Measurements from ENCODE around the gene NACC1. TPM values are rescaled to one million over a fixed set of nuclear protein-coding genes. Genes with fewer than 3 reads are reported as not detected.

NACC1 gene
- total and polyA plus RNA-seq, 8 donors: 7.0 to 25.3 (median 14.1) TPM

- peaks cover 4 to 18% (median 4%) of the 10 kb centered on the region in 3 donors for H3K4me1 ChIP-seq
- no peak for FAIRE-seq
- no peaks in the 10 kb centered on the region for H3K9me3 ChIP-seq
- intact Hi-C loops (cut with DNase I): no loop called here
- TF ChIP-seq CTCF (IDR thresholded peaks at IDR 0.05): no peak
- WGBS, 2 donors: 1% methylated on average over 19 to 56 of the region's 57 CpGs
- no peaks in the 10 kb centered on the region for H3K27me3 ChIP-seq
- no peak for ATAC-seq
- H3K36me3 ChIP-seq: peaks cover 0 to 4% (median 0%) of the 10 kb centered on the region in 3 donors
- peak; percentile 51 to 82 (median 66) for DNase-seq
- peak overlapping the region; percentile 73 to 87 (median 79) for H3K4me3 ChIP-seq
- H3K27ac ChIP-seq: no peak overlapping the region
Observed at GRCh38 chr19:13118424-13119193, 545 bp downstream of the NACC1 start.

- peak overlapping the region in 1 of 4 donors; percentile 87 for H3K4me3 ChIP-seq
- H3K4me1 ChIP-seq: peaks cover 4 to 18% (median 4%) of the 10 kb centered on the region in 3 donors
- DNase-seq (no peak), FAIRE-seq (no peak), ATAC-seq (no peak)
- no peak for TF ChIP-seq CTCF (IDR thresholded peaks at IDR 0.05)
- no peaks in the 10 kb centered on the region for H3K9me3 ChIP-seq
- H3K36me3 ChIP-seq: no peaks in the 10 kb centered on the region
- H3K27me3 ChIP-seq: no peaks in the 10 kb centered on the region
- intact Hi-C loops (cut with DNase I): no loop called here
- H3K27ac ChIP-seq: no peak overlapping the region
- WGBS, 2 donors: 70 to 73% methylated on average over 8 of the region's 8 CpGs
Observed at GRCh38 chr19:13119627-13120026, 1.6 kb downstream of the NACC1 start.

- intact Hi-C loops (cut with DNase I): no loop called here
- no peak for TF ChIP-seq CTCF (IDR thresholded peaks at IDR 0.05)
- Histone ChIP-seq H3K36me3 (no peaks in the 10 kb centered on the region), H3K27me3 (no peaks in the 10 kb centered on the region), H3K4me1 (peaks cover 4 to 18% (median 4%) of the 10 kb centered on the region in 3 donors), H3K4me3 (no peak overlapping the region), H3K27ac (no peak overlapping the region), H3K9me3 (no peaks in the 10 kb centered on the region)
- no peak for FAIRE-seq
- 69 to 77% methylated on average over 9 of the region's 9 CpGs for WGBS, 2 donors
- DNase-seq: no peak
- ATAC-seq: no peak
Observed at GRCh38 chr19:13120031-13120430, 2.0 kb downstream of the NACC1 start.

GRCh38 chr19:13120817-13121216, 2.8 kb downstream of the NACC1 start:
- TF ChIP-seq CTCF (IDR thresholded peaks at IDR 0.05): no peak
- no peak for FAIRE-seq

More at GRCh38 chr19:13120817-13121216, 2.8 kb downstream of the NACC1 start:
- Histone ChIP-seq H3K27ac (no peak overlapping the region), H3K4me1 (peaks cover 0 to 12% (median 4%) of the 10 kb centered on the region in 3 donors), H3K27me3 (no peaks in the 10 kb centered on the region), H3K9me3 (no peaks in the 10 kb centered on the region), H3K4me3 (no peak overlapping the region), H3K36me3 (no peaks in the 10 kb centered on the region)
- no peak for ATAC-seq
- WGBS, 2 donors: 70 to 75% methylated on average over 10 of the region's 10 CpGs
- intact Hi-C loops (cut with DNase I): no loop called here
- no peak for DNase-seq
